ENCODE data around the gene TMEM151B. TPM values are rescaled to one million over a fixed set of nuclear protein-coding genes. Genes with fewer than 3 reads are reported as not detected.

The TMEM151B gene
- total RNA-seq, 4 donors from 2014 or later = 0.09 to 0.21 TPM; not detected in 2

GRCh38 chr6:44225579-44226325 lies 44.5 kb upstream of the TMEM151B start:
- Histone ChIP-seq H3K27me3 (no peaks in the 10 kb centered on the region), H3K4me1 (peaks cover 0 to 31% of the 10 kb centered on the region in 2 donors), H3K9me3 (no peaks in the 10 kb centered on the region), H3K4me3 (no peak overlapping the region), H3K27ac (peak overlapping the region; percentile 85 to 91), H3K36me3 (no peaks in the 10 kb centered on the region)
- TF ChIP-seq POLR2A (IDR thresholded peaks at IDR 0.05) = no peak
- TF ChIP-seq CTCF (IDR thresholded peaks at IDR 0.05) = no peak
- intact Hi-C loops (cut with DNase I; ENCODE audit: low total_unique reads) = no loop called here
- no peak for DNase-seq

DNA sequence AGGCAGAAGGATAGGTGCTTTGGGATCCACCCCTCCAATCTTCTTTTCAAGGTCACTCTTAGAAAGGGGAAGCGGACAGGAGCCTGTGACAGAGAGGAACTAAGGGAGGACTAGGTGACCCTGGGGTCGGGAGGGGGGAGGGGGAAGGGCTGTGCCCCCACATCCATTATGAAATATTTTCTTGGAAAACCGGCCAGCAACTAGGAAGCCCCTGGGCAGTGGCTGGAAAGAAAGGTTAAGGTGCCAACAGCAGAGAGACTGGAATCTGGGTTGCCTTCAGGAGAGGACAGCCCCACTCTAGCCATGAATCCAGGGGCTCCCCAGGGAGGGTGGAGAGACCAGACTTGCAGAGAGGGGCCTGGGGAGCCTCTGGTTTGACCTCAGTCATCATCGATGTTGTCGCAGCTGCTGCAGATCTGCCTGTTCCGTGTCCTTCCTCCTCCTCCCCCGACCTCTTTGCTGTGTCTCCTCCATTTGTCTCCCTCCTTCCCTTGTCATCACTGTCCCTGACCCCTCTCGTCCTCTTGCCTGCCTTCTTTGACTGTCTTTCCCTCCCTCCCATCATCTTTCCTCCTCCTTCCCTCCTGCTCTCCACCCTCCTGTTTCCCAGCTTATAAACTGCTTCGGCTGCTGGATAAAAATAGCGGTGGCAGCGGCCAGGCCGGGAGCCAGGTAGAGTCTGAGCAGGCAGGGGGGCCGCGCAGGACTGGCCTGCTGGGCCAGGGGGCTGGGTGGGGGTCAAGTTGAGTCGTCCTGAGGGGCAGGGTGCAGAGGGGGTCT lies 43.7 kb upstream of the TMEM151B start:
- no peaks in the 10 kb centered on the region for H3K27me3 ChIP-seq
- intact Hi-C loops (cut with DNase I; ENCODE audit: low total_unique reads) = no loop called here
- no peaks in the 10 kb centered on the region for H3K36me3 ChIP-seq
- peak overlapping the region in 1 of 2 donors; percentile 1 for H3K4me3 ChIP-seq
- no peaks in the 10 kb centered on the region for H3K9me3 ChIP-seq
- H3K27ac ChIP-seq = peak overlapping the region; percentile 85 to 91
- DNase-seq = peak in 1 of 2 donors; percentile 44
- TF ChIP-seq POLR2A (IDR thresholded peaks at IDR 0.05) (no peak), CTCF (IDR thresholded peaks at IDR 0.05) (no peak)
- H3K4me1 ChIP-seq = peaks cover 0 to 28% of the 10 kb centered on the region in 2 donors

DNA sequence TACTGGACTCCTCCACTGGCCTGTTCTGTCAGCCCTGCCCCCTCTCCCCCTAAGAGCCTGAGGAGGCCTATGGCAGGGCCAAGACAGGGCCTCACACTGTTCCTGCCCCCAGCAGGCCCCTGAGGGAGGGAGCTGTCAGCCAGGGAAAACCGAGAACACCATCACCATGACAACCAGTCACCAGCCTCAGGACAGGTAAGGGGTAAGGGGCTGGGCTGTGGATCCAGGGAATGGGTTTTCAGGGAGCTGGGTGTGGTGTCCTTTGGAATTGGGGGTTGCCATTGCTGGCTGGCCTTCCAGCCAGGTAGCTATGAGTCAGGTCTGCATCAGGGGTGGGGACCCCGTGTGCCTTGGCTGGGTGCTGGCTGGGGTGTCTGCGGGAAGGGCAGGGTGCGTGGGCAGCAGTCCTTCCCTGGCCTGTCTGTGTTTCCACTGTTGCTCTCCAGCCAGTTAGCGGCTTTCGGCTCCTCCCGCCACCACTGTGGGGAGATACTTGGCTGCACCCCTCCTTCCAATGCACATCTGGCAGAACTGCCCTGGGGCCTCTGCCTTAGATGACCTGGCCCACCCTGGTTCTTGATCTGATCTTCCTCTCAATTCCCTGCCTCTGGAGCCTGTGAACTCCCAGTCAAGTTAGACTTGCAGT lies 43.0 kb upstream of the TMEM151B start:
- H3K9me3 ChIP-seq = no peaks in the 10 kb centered on the region
- H3K27me3 ChIP-seq = no peaks in the 10 kb centered on the region
- intact Hi-C loops (cut with DNase I; ENCODE audit: low total_unique reads) = no loop called here
- peak overlapping the region in 1 of 2 donors; percentile 1 for H3K4me3 ChIP-seq
- no peak for DNase-seq
- peaks cover 0 to 24% of the 10 kb centered on the region in 2 donors for H3K4me1 ChIP-seq
- peak overlapping the region; percentile 85 to 91 for H3K27ac ChIP-seq
- TF ChIP-seq CTCF (IDR thresholded peaks at IDR 0.05) = no peak
- no peak for TF ChIP-seq POLR2A (IDR thresholded peaks at IDR 0.05)
- no peaks in the 10 kb centered on the region for H3K36me3 ChIP-seq

DNA sequence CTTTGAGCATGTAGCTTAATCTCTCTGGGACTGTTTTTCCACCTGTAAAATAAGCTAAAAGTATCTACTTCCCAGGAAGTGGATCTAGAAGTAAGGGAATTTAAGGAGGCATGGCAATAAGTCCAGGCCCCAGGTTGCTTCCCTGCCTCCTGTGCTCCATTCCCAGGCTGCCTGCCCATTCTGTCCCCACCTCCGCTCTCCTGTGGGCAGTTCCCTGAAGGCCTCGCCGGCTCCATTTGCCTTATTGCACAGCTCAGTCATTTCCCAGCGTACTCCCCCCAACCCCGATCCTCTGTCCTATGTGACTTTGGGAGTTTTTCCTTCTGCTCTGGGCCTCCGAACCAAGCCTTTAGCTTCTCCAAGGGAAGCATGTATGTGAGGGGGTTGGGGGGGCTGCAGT lies 42.2 kb upstream of the TMEM151B start:
- H3K4me3 ChIP-seq = no peak overlapping the region
- peak overlapping the region; percentile 85 to 91 for H3K27ac ChIP-seq
- no peak for DNase-seq
- H3K4me1 ChIP-seq = peaks cover 0 to 16% of the 10 kb centered on the region in 2 donors
- intact Hi-C loops (cut with DNase I; ENCODE audit: low total_unique reads) = no loop called here
- H3K27me3 ChIP-seq = no peaks in the 10 kb centered on the region
- no peaks in the 10 kb centered on the region for H3K36me3 ChIP-seq
- TF ChIP-seq POLR2A (IDR thresholded peaks at IDR 0.05) = no peak
- TF ChIP-seq CTCF (IDR thresholded peaks at IDR 0.05) = no peak
- no peaks in the 10 kb centered on the region for H3K9me3 ChIP-seq
